GDM1 (cell line): ENCODE measurements around the gene CD3E.

Source experiments
- DNase-seq: peaks from one replicate; lab custom pipeline; 2025; lab: John Stamatoyannopoulos, UW

CD3E gene

DNA sequence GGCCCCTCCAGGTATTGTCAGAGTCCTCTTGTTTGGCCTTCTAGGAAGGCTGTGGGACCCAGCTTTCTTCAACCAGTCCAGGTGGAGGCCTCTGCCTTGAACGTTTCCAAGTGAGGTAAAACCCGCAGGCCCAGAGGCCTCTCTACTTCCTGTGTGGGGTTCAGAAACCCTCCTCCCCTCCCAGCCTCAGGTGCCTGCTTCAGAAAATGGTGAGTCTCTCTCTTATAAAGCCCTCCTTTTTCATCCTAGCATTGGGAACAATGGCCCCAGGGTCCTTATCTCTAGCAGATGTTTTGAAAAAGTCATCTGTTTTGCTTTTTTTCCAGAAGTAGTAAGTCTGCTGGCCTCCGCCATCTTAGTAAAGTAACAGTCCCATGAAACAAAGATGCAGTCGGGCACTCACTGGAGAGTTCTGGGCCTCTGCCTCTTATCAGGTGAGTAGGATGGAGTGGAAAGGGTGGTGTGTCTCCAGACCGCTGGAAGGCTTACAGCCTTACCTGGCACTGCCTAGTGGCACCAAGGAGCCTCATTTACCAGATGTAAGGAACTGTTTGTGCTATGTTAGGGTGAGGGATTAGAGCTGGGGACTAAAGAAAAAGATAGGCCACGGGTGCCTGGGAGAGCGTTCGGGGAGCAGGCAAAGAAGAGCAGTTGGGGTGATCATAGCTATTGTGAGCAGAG lies at the start of gene CD3E:
Gene CD3E (plus strand): TSS at position 163 of the 681 bp plus-strand sequence. CDS start 223 bp downstream, at position 386.
- DNase-seq, result no peak

GRCh38 chr11:118258410-118258809 lies 46.1 kb upstream of the CD3E start:
- DNase-seq, result no peak

DNA sequence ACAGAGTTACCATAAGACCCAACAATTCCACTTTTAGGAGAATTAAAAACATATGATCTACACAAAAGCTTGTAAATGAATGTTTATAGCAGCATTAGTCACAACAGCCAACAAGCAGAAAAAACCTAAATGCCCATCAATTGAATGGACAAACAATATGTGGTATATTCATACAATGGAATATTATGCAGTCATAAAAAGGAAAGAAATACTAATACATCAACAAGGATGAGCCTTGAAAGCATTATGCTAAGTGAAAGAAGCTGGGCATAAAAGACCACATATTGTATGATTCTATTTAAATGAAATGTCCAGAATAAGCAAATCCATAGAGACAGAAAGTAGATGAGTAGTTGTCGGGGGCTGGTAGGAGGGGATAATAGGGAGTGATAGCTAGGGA lies 45.4 kb upstream of the CD3E start:
- DNase-seq, result no peak

DNA sequence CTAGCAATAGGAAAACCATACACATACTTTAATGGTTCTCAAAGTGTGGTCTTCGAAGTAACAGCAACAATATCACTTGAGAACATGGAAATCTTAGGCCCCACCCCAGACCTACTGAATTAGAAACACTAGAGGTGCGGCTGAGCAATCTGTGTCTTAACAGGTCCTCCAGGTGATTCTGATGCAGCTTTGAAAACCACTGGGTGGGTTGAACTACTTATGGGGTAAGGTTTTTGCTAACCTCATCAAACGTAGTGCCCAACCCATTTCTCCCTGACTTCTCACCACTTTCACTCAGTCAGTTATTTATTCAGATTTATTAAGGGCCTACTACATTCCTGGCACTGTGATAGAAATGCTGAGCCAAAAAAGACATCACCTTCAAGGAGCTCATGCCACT lies 44.2 kb upstream of the CD3E start:
- no peak for DNase-seq

GRCh38 chr11:118263112-118263511 lies 41.4 kb upstream of the CD3E start:
- no peak for DNase-seq

- no peak for DNase-seq
Observed at GRCh38 chr11:118263695-118264568, 40.6 kb upstream of the CD3E start, which contains the start of gene MPZL2. Gene MPZL2, minus strand, starts transcription at chr11:118264297. Its CDS starts 144 bp downstream, at chr11:118264153.

GRCh38 chr11:118264569-118265465 lies 39.7 kb upstream of the CD3E start:
- no peak for DNase-seq

DNA sequence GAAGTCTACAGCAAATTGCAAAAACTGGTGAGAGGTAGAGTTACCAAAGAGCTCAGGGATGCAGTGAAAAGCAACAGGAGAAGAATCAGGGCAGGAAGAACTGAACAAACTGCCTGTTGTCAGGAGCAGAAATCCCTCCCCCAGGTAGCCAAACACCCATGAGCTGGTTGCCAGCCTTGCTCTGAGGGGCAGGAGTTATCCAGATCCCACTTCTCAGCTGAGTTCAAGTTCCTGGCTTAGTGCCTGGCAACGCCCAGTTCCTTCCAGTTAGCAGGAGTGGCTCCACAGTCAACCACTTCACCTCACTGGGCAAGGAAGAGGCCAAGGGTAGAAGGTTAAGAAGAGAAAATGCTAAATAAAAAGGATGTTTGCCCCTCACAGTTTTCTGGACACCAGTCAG lies 38.6 kb upstream of the CD3E start:
- no peak for DNase-seq

GRCh38 chr11:118267486-118267885 lies 37.0 kb upstream of the CD3E start:
- no peak for DNase-seq

DNA sequence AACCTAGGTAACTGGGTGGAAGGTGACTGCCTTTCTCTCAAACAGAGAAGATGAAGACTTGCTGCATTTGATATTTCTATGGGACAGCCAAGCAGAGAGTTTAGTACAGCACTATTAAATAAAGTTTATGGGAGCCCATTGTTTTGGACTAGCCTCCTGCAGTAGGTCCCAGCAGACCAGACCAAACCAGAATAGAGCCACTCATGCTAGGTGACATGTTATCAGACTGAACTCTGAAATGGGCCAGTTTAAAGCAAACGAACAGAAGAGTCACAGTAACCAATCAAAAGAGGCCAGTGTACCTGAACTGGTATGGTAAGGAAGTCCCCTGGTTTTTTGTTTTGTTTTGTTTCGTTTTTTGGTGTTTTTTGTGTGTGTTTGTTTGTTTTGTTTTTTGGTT lies 32.5 kb upstream of the CD3E start:
- no peak for DNase-seq

DNA sequence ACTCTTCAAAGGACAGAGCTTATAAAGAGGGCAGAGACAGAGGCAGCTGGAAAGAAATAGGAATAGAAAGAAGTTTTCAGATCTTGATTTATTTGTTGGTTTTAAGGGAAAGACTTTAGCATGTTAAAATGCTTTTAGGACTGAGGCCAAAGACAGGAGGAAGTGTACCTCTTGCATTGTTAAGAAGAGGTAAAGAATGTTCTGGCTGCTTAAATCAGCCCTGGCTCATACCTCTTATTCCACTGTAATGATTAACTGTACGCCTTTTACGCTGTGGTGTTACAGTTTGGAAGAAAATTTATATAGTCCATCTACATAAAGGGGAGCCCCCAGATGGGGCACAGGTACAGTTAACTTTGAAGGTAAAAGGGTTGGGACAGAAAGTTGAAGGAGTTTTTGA lies 30.3 kb upstream of the CD3E start:
- no peak for DNase-seq

GRCh38 chr11:118275176-118275575 lies 29.4 kb upstream of the CD3E start:
- no peak for DNase-seq

GRCh38 chr11:118276422-118276821 lies 28.1 kb upstream of the CD3E start:
- no peak for DNase-seq

DNA sequence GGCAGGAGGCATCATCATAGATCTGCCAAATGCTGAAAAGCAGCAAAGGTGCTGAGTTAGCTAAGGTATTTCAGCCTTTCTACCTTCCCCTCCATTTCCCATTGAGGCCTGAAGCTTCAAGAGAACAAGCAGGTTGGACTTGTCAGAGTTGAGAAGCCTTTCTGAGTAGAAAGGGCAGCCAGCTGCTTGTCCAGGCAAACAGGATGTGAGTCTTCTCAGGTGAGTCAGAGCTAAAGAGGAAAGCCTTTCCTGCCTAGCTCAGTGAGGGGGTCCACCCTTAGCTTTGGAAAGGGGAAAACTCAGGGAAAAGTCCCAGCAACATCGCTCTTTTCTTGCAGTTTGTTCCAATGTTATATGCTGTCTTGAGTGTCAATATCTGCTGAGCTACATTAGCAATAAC lies 27.2 kb upstream of the CD3E start:
- no peak for DNase-seq

DNA sequence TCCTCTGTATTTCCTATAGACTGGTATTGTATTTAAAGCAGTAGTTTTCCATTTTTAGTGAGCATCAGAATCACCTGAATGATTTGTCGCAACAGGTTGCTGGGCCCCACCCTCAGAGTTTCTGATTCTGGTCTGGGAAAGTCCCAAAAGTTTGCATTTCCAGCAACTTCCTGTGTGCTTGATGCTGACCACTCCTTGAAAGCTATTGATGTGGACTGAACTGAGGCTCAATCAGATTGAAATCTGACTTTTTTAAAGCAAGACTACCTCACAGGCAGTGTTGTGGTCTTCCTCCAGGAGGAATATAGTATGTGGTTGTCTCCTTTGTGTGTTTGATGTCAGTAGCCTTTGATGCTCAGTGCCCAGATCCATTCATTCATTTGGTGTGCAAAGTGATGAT lies 23.2 kb upstream of the CD3E start:
- no peak for DNase-seq

DNA sequence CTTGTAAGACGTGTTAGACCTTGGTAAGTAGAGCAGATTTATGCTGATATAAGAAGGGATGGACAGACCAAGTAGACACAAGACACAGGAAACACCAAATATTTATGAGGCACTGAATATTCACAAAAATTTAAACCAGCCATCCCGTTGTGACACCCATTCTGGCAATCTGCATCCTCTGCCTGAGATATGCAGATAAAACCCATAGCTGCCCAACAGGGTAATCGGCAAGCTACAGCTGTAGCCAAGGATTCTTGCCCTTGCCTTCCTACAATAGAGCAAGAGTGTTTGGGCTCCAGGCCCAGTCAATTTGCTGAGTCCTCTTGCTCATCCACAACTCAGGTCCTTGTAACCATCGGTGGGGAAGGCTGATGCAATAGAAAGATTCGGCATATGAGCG lies 21.9 kb upstream of the CD3E start:
- DNase-seq, result no peak

DNA sequence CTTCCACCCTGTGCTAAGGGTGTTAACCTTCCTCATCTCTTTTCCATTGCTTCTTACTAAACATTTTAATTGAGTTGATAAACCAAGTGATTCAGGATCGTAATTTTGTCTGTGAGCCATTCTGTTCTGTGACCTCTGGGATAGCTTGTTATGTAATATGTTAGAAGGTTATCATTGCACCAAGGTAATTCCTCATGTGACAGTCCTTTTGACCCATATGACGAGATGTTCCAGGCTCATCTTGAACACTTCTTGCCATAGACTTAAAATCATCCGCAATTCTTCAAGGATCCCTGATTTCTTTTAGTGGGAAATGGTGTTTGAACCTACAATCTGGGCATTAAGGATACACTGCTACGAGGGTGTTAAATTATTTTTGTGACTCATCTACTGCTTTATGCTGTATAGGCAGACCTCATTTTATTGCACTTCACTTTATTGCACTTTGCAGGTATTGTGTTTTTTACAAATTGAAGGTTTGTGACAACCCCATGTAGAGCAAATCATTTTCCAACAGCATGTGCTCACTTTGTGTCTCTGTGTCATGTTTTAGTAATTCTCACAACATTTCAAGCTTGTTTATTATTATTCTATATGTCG lies 21.4 kb upstream of the CD3E start:
- no peak for DNase-seq

DNA sequence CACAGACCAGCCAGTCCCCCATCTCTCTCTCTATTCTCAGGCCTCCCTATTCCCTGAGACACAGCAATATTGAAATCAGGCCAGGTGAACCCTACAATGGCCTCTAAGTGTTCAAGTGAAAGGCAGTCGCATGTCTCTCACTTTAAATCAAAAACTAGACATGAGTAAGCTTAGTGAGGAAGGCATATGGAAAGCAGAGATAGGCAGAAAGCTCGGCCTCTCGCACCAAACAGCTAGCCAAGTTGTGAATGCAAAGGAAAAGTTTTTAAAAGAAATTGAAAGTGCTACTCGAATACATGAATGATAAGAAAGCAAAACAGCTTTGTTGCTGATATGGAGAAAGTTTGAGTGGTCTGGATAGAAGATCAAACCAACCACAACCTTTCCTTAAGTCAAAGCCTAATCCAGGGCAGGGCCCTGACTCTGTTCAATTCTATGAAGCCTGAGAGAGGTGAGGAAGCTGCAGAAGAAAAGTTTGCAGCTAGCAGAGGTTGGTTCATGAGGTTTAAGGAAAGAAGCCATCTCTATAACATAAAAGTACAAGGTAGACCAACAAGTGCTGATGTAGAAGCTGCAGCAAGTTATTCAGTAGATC lies 20.7 kb upstream of the CD3E start:
- DNase-seq, result no peak

DNA sequence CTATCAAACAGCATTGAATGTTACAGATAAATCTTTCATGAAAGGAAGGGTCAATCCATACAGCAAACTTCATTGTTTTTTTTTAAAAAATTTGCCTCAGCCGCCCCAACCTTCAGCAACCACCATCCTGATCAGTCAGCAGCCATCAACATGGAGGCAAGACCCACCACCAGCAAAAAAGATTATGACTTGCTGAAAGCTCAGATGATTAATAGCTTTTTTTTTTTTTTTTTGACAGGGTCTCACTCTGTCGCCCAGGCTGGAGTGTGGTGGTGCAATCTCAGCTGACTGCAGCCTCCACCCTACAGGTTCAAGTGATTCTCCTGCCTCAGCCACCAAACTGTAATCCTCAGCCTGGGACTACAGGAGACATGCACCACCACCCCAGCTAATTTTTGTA lies 18.0 kb upstream of the CD3E start:
- no peak for DNase-seq

GRCh38 chr11:118287006-118287405 lies 17.5 kb upstream of the CD3E start:
- DNase-seq, result no peak

- no peak for DNase-seq
Observed at GRCh38 chr11:118289401-118289800, 15.1 kb upstream of the CD3E start.

GRCh38 chr11:118290923-118291322 lies 13.6 kb upstream of the CD3E start:
- peak; percentile 11 for DNase-seq
